ENCODE results near the gene CYTH1. TPM values are rescaled to one million over a fixed set of nuclear protein-coding genes. Genes with fewer than 3 reads are reported as not detected.
A peak's percentile ranks its signal among the peaks of the same experiment; 100 is the strongest.

The CYTH1 gene
- total and polyA plus RNA-seq, 7 donors, result 18.7 to 40.4 (median 29.8) TPM

DNA sequence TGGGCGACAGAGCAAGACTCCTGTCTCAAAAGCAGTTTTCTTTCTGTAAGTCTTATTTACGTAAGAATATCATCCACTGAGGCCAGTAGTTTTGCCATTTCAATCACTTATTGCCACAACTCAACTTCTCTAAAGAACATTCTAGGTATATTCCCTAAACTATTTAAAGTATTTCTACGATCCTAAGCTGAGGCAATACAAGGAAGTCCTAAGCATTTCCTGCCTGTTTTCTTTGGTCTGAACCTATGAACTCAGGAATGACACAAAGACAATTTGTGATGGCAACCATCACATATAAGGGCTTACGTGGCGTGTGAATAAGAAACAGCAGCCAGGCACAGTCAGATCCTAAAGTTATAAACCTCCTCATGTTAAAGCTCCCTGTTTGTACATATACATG lies 44.3 kb upstream of the CYTH1 start:
- ATAC-seq (no peak), DNase-seq (no peak)
- H3K9me3 ChIP-seq, result no peaks in the 10 kb centered on the region
- H3K4me3 ChIP-seq, result no peak overlapping the region
- no peaks in the 10 kb centered on the region for H3K4me1 ChIP-seq
- H3K27me3 ChIP-seq (ENCODE audit: insufficient read depth in 3 of 3, low read length in 2 of 3), result no peaks in the 10 kb centered on the region
- 83 to 88% (median 84%) methylated on average over 5 of the region's 5 CpGs for WGBS, 3 donors
- no peak overlapping the region for H3K27ac ChIP-seq
- TF ChIP-seq, protein P1, sequence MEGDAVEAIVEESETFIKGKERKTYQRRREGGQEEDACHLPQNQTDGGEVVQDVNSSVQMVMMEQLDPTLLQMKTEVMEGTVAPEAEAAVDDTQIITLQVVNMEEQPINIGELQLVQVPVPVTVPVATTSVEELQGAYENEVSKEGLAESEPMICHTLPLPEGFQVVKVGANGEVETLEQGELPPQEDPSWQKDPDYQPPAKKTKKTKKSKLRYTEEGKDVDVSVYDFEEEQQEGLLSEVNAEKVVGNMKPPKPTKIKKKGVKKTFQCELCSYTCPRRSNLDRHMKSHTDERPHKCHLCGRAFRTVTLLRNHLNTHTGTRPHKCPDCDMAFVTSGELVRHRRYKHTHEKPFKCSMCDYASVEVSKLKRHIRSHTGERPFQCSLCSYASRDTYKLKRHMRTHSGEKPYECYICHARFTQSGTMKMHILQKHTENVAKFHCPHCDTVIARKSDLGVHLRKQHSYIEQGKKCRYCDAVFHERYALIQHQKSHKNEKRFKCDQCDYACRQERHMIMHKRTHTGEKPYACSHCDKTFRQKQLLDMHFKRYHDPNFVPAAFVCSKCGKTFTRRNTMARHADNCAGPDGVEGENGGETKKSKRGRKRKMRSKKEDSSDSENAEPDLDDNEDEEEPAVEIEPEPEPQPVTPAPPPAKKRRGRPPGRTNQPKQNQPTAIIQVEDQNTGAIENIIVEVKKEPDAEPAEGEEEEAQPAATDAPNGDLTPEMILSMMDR (IDR thresholded peaks at IDR 0.05), result no peak
- H3K36me3 ChIP-seq (ENCODE audit: insufficient read depth in 1 of 2, low read depth in 1 of 2), result peaks cover 3 to 99% of the 10 kb centered on the region in 2 donors
- intact Hi-C loops (cut with DNase I), result no loop called here

DNA sequence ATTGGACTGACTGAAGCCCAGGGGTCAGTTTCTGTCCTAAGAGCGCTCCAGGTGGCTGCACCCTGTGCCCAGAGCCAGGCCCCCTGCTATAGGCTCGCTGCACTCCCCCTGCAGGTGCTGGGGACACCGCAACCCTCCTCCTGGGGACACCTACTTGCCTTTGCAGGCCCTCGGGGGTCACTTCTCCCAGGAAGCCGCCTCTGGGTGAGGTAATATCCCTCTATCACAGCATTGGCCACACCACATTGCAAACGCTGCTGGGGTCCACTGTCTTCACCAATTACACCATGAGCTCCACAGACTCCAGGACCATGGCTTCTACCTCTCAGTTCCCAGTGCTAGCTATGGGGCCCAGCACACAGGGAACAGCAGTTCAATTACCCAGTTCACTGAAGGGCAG lies 43.6 kb upstream of the CYTH1 start:
- H3K27me3 ChIP-seq (ENCODE audit: insufficient read depth in 3 of 3, low read length in 2 of 3), result no peaks in the 10 kb centered on the region
- H3K27ac ChIP-seq, result no peak overlapping the region
- H3K4me3 ChIP-seq, result no peak overlapping the region
- intact Hi-C loops (cut with DNase I), result no loop called here
- TF ChIP-seq, protein P1 (IDR thresholded peaks at IDR 0.05), result no peak
- 93 to 98% (median 95%) methylated on average over 6 of the region's 6 CpGs for WGBS, 3 donors
- DNase-seq, result peak in 1 of 2 donors; percentile 38
- ATAC-seq, result no peak
- no peaks in the 10 kb centered on the region for H3K4me1 ChIP-seq
- H3K36me3 ChIP-seq (ENCODE audit: insufficient read depth in 1 of 2, low read depth in 1 of 2), result peaks cover 3 to 99% of the 10 kb centered on the region in 2 donors
- no peaks in the 10 kb centered on the region for H3K9me3 ChIP-seq

DNA sequence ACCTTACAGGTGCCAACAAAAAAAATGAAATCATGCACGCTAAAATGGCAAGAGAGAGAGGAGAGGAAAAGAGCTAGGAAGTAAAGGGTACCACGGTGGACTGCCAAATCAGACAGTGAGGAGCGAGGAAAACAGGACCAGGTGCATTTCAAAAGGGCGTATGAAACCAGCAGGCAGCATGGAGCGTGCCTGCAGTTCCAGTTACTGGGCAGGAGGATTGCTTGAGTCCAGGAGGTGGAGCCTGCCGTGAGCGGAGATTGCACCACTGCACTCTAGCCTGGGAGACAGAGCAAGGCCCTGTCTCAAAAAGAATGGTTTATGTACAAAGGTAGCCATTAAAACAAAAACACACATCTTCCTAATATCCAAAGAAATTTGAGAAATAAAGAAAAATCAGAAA lies 42.2 kb upstream of the CYTH1 start:
- no peak overlapping the region for H3K4me3 ChIP-seq
- H3K27ac ChIP-seq, result no peak overlapping the region
- intact Hi-C loops (cut with DNase I), result no loop called here
- peaks cover 1 to 99% of the 10 kb centered on the region in 2 donors for H3K36me3 ChIP-seq (ENCODE audit: insufficient read depth in 1 of 2, low read depth in 1 of 2)
- no peaks in the 10 kb centered on the region for H3K4me1 ChIP-seq
- WGBS, 3 donors, result 77 to 90% (median 85%) methylated on average over 7 of the region's 7 CpGs
- TF ChIP-seq, protein P1 (IDR thresholded peaks at IDR 0.05), result no peak
- H3K27me3 ChIP-seq (ENCODE audit: insufficient read depth in 3 of 3, low read length in 2 of 3), result no peaks in the 10 kb centered on the region
- ATAC-seq, result no peak
- no peaks in the 10 kb centered on the region for H3K9me3 ChIP-seq
- DNase-seq, result no peak

DNA sequence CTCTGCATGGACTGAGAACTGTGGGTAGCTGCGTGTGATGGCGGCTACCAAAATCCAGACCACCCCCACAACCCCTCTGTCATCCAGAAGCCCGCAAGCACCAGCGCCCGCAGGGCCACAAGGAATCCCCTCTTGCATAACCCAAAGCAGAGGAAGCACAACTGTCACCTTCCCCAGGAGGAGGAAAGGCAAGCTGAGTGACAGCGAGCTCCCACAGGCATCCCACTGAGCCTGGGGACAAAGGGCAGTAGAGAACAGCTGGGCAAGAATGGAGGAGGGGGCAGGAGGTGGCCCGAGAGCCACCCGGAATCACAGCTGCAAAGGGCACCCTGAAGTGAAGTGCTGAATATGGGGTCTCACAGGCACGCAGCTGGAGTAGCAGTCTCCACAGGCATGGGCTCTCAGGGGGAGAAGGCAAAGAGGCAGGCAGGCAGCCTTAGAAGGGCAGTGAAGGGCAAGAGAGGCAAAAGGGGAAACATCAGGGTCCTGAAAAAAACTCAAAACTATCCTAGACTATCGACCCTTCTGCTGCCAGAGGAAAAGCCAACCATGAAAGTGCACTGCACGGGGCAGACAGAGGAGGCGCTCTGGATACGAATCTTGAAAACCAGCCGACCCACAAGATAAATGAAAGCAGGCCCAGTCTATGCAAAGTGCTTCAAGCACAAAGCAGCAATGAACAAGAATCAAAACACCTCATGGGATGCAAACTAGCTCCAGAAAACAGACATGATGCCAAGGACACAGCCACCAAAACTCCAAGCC lies 41.4 kb upstream of the CYTH1 start:
- intact Hi-C loops (cut with DNase I), result no loop called here

More for the DNA sequence above, 41.4 kb upstream of the CYTH1 start:
- H3K36me3 ChIP-seq (ENCODE audit: insufficient read depth in 1 of 2, low read depth in 1 of 2), result peaks cover under 1 to 99% of the 10 kb centered on the region in 2 donors
- no peak overlapping the region for H3K27ac ChIP-seq
- H3K9me3 ChIP-seq, result no peaks in the 10 kb centered on the region
- H3K4me1 ChIP-seq, result no peaks in the 10 kb centered on the region
- DNase-seq (peak in 1 of 2 donors; percentile 15), ATAC-seq (no peak)
- no peaks in the 10 kb centered on the region for H3K27me3 ChIP-seq (ENCODE audit: insufficient read depth in 3 of 3, low read length in 2 of 3)
- no peak overlapping the region for H3K4me3 ChIP-seq
- WGBS, 3 donors, result 88 to 95% (median 90%) methylated on average over 14 of the region's 14 CpGs
- TF ChIP-seq, protein P1 (IDR thresholded peaks at IDR 0.05), result no peak
